ENCODE data around the gene EGR2.

The EGR2 gene

DNA sequence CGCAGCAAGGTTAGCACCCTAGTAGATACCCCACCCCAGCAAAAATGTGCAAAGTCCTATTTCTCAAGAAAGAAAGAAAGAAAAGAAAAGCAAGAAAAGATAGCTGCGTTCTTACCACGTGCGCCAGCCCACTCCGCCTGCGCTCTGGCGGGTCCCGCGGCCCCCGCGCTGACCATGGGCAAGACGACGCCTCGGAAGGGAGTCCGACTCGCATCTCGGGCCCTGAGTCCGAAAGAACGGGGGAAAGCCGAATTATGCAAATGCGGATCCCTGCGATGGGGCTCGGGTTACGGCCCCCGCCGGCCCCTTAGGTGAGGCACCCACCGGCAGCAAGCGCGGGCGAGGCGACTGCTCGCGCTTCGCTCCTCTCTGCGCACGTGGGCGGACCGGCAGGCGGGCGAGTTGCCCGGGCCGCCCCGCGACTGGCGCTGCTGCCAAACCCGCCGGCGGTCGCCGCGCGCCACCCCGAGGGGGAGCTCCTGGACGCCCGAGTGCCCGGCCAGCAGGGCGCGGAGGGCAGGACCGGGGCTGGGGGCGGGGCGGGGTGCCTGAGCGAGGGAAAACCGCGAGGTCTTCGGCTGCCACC is 2.4 kb upstream of the EGR2 start:
- no peak overlapping the region for H3K27ac ChIP-seq
- TF ChIP-seq, protein P1, sequence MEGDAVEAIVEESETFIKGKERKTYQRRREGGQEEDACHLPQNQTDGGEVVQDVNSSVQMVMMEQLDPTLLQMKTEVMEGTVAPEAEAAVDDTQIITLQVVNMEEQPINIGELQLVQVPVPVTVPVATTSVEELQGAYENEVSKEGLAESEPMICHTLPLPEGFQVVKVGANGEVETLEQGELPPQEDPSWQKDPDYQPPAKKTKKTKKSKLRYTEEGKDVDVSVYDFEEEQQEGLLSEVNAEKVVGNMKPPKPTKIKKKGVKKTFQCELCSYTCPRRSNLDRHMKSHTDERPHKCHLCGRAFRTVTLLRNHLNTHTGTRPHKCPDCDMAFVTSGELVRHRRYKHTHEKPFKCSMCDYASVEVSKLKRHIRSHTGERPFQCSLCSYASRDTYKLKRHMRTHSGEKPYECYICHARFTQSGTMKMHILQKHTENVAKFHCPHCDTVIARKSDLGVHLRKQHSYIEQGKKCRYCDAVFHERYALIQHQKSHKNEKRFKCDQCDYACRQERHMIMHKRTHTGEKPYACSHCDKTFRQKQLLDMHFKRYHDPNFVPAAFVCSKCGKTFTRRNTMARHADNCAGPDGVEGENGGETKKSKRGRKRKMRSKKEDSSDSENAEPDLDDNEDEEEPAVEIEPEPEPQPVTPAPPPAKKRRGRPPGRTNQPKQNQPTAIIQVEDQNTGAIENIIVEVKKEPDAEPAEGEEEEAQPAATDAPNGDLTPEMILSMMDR (conservative IDR thresholded peaks at IDR 0.05): no peak

- TF ChIP-seq, protein P1 (conservative IDR thresholded peaks at IDR 0.05): peak; percentile 92
- H3K27ac ChIP-seq: no peak overlapping the region; the same call in 1 of the 2 replicates
Measured at GRCh38 chr10:62817766-62818425, 1.7 kb upstream of the EGR2 start.

DNA sequence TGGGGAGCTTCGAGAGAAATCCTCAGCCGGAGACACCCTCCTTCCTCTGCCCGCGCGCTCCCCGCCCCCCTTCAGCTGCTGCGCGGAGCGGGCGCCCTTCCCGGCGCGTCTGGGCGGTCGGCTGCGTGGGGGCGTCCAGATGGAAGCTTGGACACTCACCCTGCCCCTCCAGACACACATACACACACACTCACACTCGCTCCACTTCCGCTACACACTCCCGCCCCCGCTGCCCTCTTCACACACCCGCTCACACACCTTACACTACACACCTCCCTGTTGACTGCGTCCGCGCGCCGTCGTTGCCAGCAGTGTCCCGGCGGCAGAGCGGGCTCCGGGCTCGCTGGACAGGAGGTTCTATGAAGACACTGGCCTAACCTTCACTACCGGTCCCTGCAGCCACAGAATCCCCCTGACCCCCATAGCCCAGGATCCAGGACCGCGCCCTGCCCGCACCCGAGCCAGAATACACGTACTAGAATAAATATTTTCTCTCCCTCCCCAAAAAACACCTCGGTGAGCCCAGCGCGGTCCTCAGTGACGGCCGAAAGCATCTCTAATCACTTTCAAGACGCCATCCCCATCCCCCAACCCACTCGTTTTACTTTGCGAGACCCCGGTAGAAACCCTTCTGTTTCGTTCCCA is 1.1 kb upstream of the EGR2 start:
- TF ChIP-seq, protein P1 (conservative IDR thresholded peaks at IDR 0.05): no peak
- H3K27ac ChIP-seq: peak overlapping the region; percentile 62

DNA sequence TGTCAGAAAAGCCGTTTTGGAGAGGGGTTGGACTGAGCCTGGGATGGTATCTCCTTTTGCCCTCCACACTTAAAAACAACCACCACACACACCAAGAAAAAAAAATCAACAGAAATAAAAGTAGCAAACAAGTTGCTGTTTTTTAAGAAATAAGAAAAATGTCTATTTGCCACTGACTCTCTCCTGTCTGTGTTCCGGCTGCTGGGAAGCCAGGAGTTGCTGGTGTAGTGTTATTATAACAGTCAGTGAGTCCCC is 163 bp downstream of the EGR2 start:
- TF ChIP-seq, protein P1 (conservative IDR thresholded peaks at IDR 0.05): no peak
- H3K27ac ChIP-seq: peak overlapping the region; percentile 62

GRCh38 chr10:62815381-62816075 is 638 bp downstream of the EGR2 start:
- TF ChIP-seq, protein P1 (conservative IDR thresholded peaks at IDR 0.05): no peak
- no peak overlapping the region for H3K27ac ChIP-seq

DNA sequence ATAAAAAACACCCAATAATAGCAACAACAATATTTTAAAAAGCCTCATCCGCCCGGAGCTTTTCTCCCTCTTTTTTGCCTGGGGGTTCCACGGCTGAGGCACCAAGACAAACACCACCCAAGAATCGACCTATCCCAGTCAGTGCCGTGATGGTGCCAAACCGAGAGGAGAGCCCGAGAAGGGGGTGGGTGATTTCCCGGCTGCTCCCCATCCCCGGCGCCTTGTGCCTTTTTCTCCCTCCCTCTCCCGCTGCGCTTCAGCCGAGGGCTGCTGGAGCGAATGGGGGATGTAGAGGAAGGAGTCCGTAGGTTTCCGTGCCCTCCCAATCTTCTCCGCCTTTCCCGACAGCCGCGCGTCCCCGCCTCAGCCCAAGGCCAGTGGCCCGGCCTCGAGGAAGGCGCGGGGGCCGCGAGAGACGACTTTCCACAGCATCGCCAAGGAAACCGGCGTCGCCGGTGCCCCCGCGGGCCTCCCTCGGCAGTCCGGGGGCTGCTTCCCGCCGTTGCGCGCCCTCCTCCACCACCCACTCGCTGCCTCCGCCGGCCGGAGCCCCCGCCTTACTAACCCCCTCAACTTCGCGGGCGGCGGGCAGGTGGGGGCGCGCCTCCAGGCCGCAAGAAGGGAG is 1.3 kb downstream of the EGR2 start:
- TF ChIP-seq, protein P1 (conservative IDR thresholded peaks at IDR 0.05): no peak
- no peak overlapping the region for H3K27ac ChIP-seq

GRCh38 chr10:62813981-62814380 is 2.2 kb downstream of the EGR2 start:
- no peak overlapping the region for H3K27ac ChIP-seq
- TF ChIP-seq, protein P1 (conservative IDR thresholded peaks at IDR 0.05): no peak
